Measurements from ENCODE around the gene ATP1B1. TPM values are rescaled to one million over a fixed set of nuclear protein-coding genes. Genes with fewer than 3 reads are reported as not detected.

Gene ATP1B1
- total RNA-seq, 1 experiment from 2014 or later, result 40.7 TPM

- H3K27me3 Mint-ChIP-seq (ENCODE audit: low read depth), result no peaks in the 10 kb centered on the region
- POLR2A ChIA-PET, result no interaction called here
- peaks cover 3% of the 10 kb centered on the region; the same call in 1 of the 2 replicates for H3K4me1 Mint-ChIP-seq
- DNase-seq (ENCODE audit: low spot score) (no peak), ATAC-seq (no peak)
- no peak overlapping the region for H3K27ac Mint-ChIP-seq
- TF ChIP-seq EMX1 (CRISPR knock-in tag; IDR thresholded peaks at IDR 0.05) (no peak), RORB (CRISPR knock-in tag; IDR thresholded peaks at IDR 0.05) (no peak), TEAD1 (CRISPR knock-in tag; IDR thresholded peaks at IDR 0.05) (no peak), ZBTB21 (CRISPR knock-in tag; IDR thresholded peaks at IDR 0.05; ENCODE audit: borderline replicate concordance) (no peak), ZNF138 (CRISPR knock-in tag; conservative IDR thresholded peaks at IDR 0.05) (no peak), NR2C2 (CRISPR knock-in tag; IDR thresholded peaks at IDR 0.05) (no peak), FOXK1 (CRISPR knock-in tag; IDR thresholded peaks at IDR 0.05) (no peak), ERG (CRISPR knock-in tag; IDR thresholded peaks at IDR 0.05) (no peak), ZNF416 (CRISPR knock-in tag; IDR thresholded peaks at IDR 0.05) (no peak), FOXP1 (CRISPR knock-in tag; IDR thresholded peaks at IDR 0.05; ENCODE audit: borderline replicate concordance) (no peak), GRHL2 (CRISPR knock-in tag; IDR thresholded peaks at IDR 0.05; ENCODE audit: insufficient replicate concordance, severe bottlenecking) (no peak)
- TF ChIP-seq, protein P1, sequence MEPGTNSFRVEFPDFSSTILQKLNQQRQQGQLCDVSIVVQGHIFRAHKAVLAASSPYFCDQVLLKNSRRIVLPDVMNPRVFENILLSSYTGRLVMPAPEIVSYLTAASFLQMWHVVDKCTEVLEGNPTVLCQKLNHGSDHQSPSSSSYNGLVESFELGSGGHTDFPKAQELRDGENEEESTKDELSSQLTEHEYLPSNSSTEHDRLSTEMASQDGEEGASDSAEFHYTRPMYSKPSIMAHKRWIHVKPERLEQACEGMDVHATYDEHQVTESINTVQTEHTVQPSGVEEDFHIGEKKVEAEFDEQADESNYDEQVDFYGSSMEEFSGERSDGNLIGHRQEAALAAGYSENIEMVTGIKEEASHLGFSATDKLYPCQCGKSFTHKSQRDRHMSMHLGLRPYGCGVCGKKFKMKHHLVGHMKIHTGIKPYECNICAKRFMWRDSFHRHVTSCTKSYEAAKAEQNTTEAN (CRISPR knock-in tag; IDR thresholded peaks at IDR 0.05), result no peak
- H3K36me3 Mint-ChIP-seq, result no peaks in the 10 kb centered on the region
- H3K4me3 Mint-ChIP-seq, result no peak overlapping the region
- CTCF ChIA-PET, result interaction anchor here (0.9 kb wide), 1 partner anchor 11 kb away, joined by 3 read pairs; no protein-coding TSS in a partner anchor
- no peaks in the 10 kb centered on the region for H3K9me3 Mint-ChIP-seq
These were observed 37.5 kb downstream of the ATP1B1 start for GRCh38 chr1:169143984-169144383.

DNA sequence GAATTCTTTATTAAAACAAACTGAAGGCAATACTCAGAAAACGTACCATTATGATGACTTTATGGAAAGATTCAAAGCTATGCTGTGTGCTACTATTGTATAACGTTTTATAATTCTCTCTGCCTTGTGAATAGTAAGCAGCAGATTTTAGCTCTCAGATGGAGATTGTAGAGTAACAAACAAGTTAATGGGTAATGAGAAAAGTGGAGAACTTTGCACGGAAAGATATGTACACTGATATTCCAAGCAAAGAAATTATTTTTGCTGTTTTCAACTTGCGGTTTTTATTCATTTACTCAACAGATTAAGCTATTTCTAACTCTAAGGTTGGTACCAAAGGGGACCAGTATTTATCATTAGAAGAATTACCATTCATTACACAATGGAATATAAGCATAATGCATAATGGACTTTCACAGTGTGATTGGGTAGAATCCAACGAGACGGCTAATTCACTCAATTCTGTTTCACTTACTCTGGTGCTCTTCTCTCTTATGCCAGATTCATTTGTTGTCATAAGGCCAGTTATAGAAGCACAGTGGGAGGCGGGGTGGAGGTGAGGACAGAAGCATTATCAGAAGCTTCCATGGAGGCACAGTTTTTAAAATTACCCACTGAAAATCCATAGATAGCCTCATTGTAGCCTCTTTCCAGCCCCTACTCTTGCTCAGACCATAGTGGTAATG lies 38.6 kb downstream of the ATP1B1 start:
- Mint-ChIP-seq H3K4me3 (no peak overlapping the region), H3K4me1 (peaks cover 3% of the 10 kb centered on the region; the same call in 1 of the 2 replicates), H3K36me3 (no peaks in the 10 kb centered on the region), H3K27ac (no peak overlapping the region), H3K9me3 (no peaks in the 10 kb centered on the region), H3K27me3 (ENCODE audit: low read depth) (no peaks in the 10 kb centered on the region)
- DNase-seq (ENCODE audit: low spot score) (no peak), ATAC-seq (no peak)
- CTCF ChIA-PET, result interaction anchor here (0.8 kb wide), 1 partner anchor 308 kb away, joined by 3 read pairs; no protein-coding TSS in a partner anchor
- POLR2A ChIA-PET, result no interaction called here
- no peak for TF ChIP-seq ERG (CRISPR knock-in tag; IDR thresholded peaks at IDR 0.05)
- TF ChIP-seq ZNF416 (CRISPR knock-in tag; IDR thresholded peaks at IDR 0.05), result no peak
- TF ChIP-seq JAZF1 (CRISPR knock-in tag; IDR thresholded peaks at IDR 0.05), result no peak
- no peak for TF ChIP-seq STAT6 (CRISPR knock-in tag; conservative IDR thresholded peaks at IDR 0.05; ENCODE audit: low read depth)
- TF ChIP-seq MLX (CRISPR knock-in tag; IDR thresholded peaks at IDR 0.05), result no peak
- TF ChIP-seq ZNF263 (CRISPR knock-in tag; IDR thresholded peaks at IDR 0.05; ENCODE audit: low read depth), result no peak
- TF ChIP-seq GTF2I (CRISPR knock-in tag; conservative IDR thresholded peaks at IDR 0.05), result no peak
- no peak for TF ChIP-seq IRF2 (CRISPR knock-in tag; IDR thresholded peaks at IDR 0.05; ENCODE audit: borderline replicate concordance, low read depth)
- no peak for TF ChIP-seq SMAD4 (CRISPR knock-in tag; IDR thresholded peaks at IDR 0.05)
- TF ChIP-seq MYBL2 (CRISPR knock-in tag; IDR thresholded peaks at IDR 0.05), result no peak
- no peak for TF ChIP-seq FOXJ3 (CRISPR knock-in tag; IDR thresholded peaks at IDR 0.05; ENCODE audit: borderline replicate concordance)
- no peak for TF ChIP-seq GABPB1 (CRISPR knock-in tag; IDR thresholded peaks at IDR 0.05)
- TF ChIP-seq ZNF423 (CRISPR knock-in tag; IDR thresholded peaks at IDR 0.05), result no peak
- no peak for TF ChIP-seq KAT7 (CRISPR knock-in tag; IDR thresholded peaks at IDR 0.05; ENCODE audit: borderline replicate concordance)

All from WTC11 (cell line).